IMR-90 (cell line): Measurements from ENCODE around the gene SLC41A1. TPM values are rescaled to one million over a fixed set of nuclear protein-coding genes. Genes with fewer than 3 reads are reported as not detected.

Experiments used
- ATAC-seq: fragments of 200-7000 bp; cut with Tn5 transposase; 2 replicates; pipeline ENCODE4 v1.9.1; 2020; ENCODE audit warnings: low read depth, mild to moderate bottlenecking, moderate library complexity
- BruUV-seq: library from RNA; stranded (reverse); fragments of 400-500 nt; replicated peaks from 2 replicates; lab custom pipeline; 2021; lab: Mats Ljungman, UMichigan
- CTCF ChIA-PET: fragments of 300-600 bp; formaldehyde crosslinking; extraction: SDS; loops from one replicate; lab custom pipeline; 2021; ENCODE audit warnings: antibody characterized with exemption; lab: Yijun Ruan, JAX
- POLR2A ChIA-PET: fragments of 300-600 bp; sonication (Branson Sonifier 250); formaldehyde crosslinking; loops from one replicate; lab custom pipeline; 2022; ENCODE audit warnings: antibody characterized with exemption; ENCODE audit not compliant: unreplicated experiment; lab: Charles Lee
- DNase-seq: peaks from one replicate; pipeline ENCODE4 v3.0.0; 2013
- H2AFZ ChIP-seq: replicated peaks from 2 replicates; pipeline ENCODE3; 2013; ENCODE audit warnings: low read length, mild to moderate bottlenecking; ENCODE audit not compliant: poor library complexity
- H2AK5ac ChIP-seq: 2 replicates; pipeline ENCODE4 v1.6.1; 2013; ENCODE audit warnings: low read depth, low read length, inconsistent platforms
- H2AK9ac ChIP-seq: replicated peaks from 2 replicates; pipeline ENCODE3; 2013; ENCODE audit warnings: mild to moderate bottlenecking, low read depth, low read length, moderate library complexity; ENCODE audit not compliant: poor library complexity
- H2BK120ac ChIP-seq: 2 replicates; pipeline ENCODE4 v1.6.1; 2013; ENCODE audit warnings: low read depth, low read length, inconsistent platforms
- H2BK15ac ChIP-seq: 3 replicates; pipeline ENCODE4 v1.6.1; 2013; ENCODE audit warnings: low read depth, low read length, inconsistent platforms
- H2BK20ac ChIP-seq: 2 replicates; pipeline ENCODE4 v1.6.1; 2013; ENCODE audit warnings: low read depth, mild to moderate bottlenecking, inconsistent platforms, low read length, moderate library complexity
- H2BK5ac ChIP-seq: 2 replicates; pipeline ENCODE4 v1.6.1; 2013; ENCODE audit warnings: mild to moderate bottlenecking, low read depth, low read length, inconsistent platforms; ENCODE audit not compliant: poor library complexity, severe bottlenecking
- H3K14ac ChIP-seq: replicated peaks from 2 replicates; pipeline ENCODE4 v1.6.1; 2013; ENCODE audit warnings: low read depth, low read length, inconsistent platforms
- H3K18ac ChIP-seq: 2 replicates; pipeline ENCODE4 v1.6.1; 2013; ENCODE audit warnings: low read depth, low read length, control low read depth
- H3K23ac ChIP-seq: 2 replicates; pipeline ENCODE4 v1.6.1; 2013; ENCODE audit warnings: low read depth, low read length, inconsistent platforms
- H3K27ac ChIP-seq: 2 replicates; pipeline ENCODE4 v1.5.1; 2013; ENCODE audit warnings: mild to moderate bottlenecking, control low read depth, low read length; ENCODE audit not compliant: insufficient read depth
- H3K27me3 ChIP-seq: 2 replicates; pipeline ENCODE4 v1.6.1; 2013; ENCODE audit warnings: low read length; ENCODE audit not compliant: control insufficient read depth, insufficient read depth
- H3K36me3 ChIP-seq: 2 replicates; pipeline ENCODE4 v1.6.1; 2013; ENCODE audit warnings: low read length, mixed read lengths; ENCODE audit not compliant: control insufficient read depth, insufficient read depth
- H3K4ac ChIP-seq: 2 replicates; pipeline ENCODE4 v1.6.1; 2013; ENCODE audit warnings: low read depth, low read length, inconsistent platforms
- H3K4me1 ChIP-seq: 2 replicates; pipeline ENCODE4 v1.6.1; 2013; ENCODE audit warnings: low read length, mixed read lengths; ENCODE audit not compliant: control insufficient read depth, insufficient read depth
- H3K4me2 ChIP-seq: 2 replicates; pipeline ENCODE4 v1.6.1; 2013; ENCODE audit warnings: low read depth, mild to moderate bottlenecking, control low read depth, low read length, moderate library complexity
- H3K4me3 ChIP-seq: 2 replicates; pipeline ENCODE4 v1.5.1; 2013; ENCODE audit warnings: low read depth, mild to moderate bottlenecking, control low read depth, low read length, moderate library complexity; ENCODE audit not compliant: insufficient read depth
- H3K56ac ChIP-seq: 2 replicates; pipeline ENCODE4 v1.6.1; 2013; ENCODE audit warnings: low read length, inconsistent platforms; ENCODE audit not compliant: insufficient read depth; ENCODE audit errors: extremely low read depth
- H3K79me1 ChIP-seq, 2 experiments: 2 replicates each; pipeline ENCODE4 v1.6.1; 2013; ENCODE audit warnings: low read length in 2 of 2, inconsistent platforms in 1 of 2, low read depth in 1 of 2
- H3K9ac ChIP-seq: 2 replicates; pipeline ENCODE4 v1.6.1; 2013; ENCODE audit warnings: low read depth, low read length, control low read depth
- H3K9me1 ChIP-seq: 2 replicates; pipeline ENCODE4 v1.6.1; 2013; ENCODE audit warnings: low read length, inconsistent platforms; ENCODE audit not compliant: insufficient read depth
- H3K9me3 ChIP-seq: 2 replicates; pipeline ENCODE4 v1.6.1; 2013; ENCODE audit warnings: low read length; ENCODE audit not compliant: control insufficient read depth, insufficient read depth
- H4K20me1 ChIP-seq: 2 replicates; pipeline ENCODE4 v1.6.1; 2013; ENCODE audit warnings: low read length, inconsistent platforms; ENCODE audit not compliant: insufficient read depth
- H4K5ac ChIP-seq: 2 replicates; pipeline ENCODE4 v1.6.1; 2013; ENCODE audit warnings: mild to moderate bottlenecking, low read depth, low read length, control low read depth
- H4K8ac ChIP-seq, 2 experiments: 2 replicates each; pipeline ENCODE4 v1.6.1; 2013; ENCODE audit warnings: low read depth in 2 of 2, low read length in 2 of 2, control low read depth in 1 of 2, inconsistent platforms in 1 of 2
- H4K91ac ChIP-seq: 2 replicates; pipeline ENCODE4 v1.6.1; 2013; ENCODE audit warnings: low read depth, low read length, inconsistent platforms; ENCODE audit not compliant: insufficient read depth
- CEBPB ChIP-seq: IDR thresholded peaks from 2 replicates; pipeline ENCODE4 v1.6.1; 2012; ENCODE audit warnings: low read depth, low read length, improper control_type of control experiment
- CHD1 ChIP-seq: IDR thresholded peaks from 2 replicates; pipeline ENCODE4 v1.6.1; 2012; ENCODE audit warnings: low read depth, low read length, improper control_type of control experiment
- CTCF ChIP-seq: conservative IDR thresholded peaks from 2 replicates; pipeline ENCODE4 v1.5.1; 2012; ENCODE audit warnings: mild to moderate bottlenecking, low read depth, low read length, improper control_type of control experiment
- MAZ ChIP-seq: IDR thresholded peaks from 2 replicates; pipeline ENCODE4 v1.6.1; 2012; ENCODE audit warnings: low read depth, mild to moderate bottlenecking, low read length, improper control_type of control experiment, moderate library complexity, borderline replicate concordance
- POLR2A ChIP-seq: IDR thresholded peaks from 2 replicates; pipeline ENCODE4 v1.6.1; 2012; ENCODE audit warnings: mild to moderate bottlenecking, low read depth, low read length
- RAD21 ChIP-seq: IDR thresholded peaks from 2 replicates; pipeline ENCODE4 v1.6.1; 2012; ENCODE audit warnings: low read length, improper control_type of control experiment
- RCOR1 ChIP-seq: IDR thresholded peaks from 2 replicates; pipeline ENCODE4 v1.6.1; 2012; ENCODE audit warnings: mild to moderate bottlenecking, low read length, improper control_type of control experiment; ENCODE audit not compliant: insufficient replicate concordance
- RFX5 ChIP-seq: IDR thresholded peaks from 2 replicates; pipeline ENCODE4 v1.8.0; 2012; ENCODE audit warnings: low read depth, mild to moderate bottlenecking, low read length, moderate library complexity
- USF2 ChIP-seq: fragments of 150-350 bp; IDR thresholded peaks from 2 replicates; pipeline ENCODE4 v1.6.1; 2017; ENCODE audit warnings: mild to moderate bottlenecking, antibody characterized with exemption, low read length, low read depth
- WGBS, 2 experiments: methylation state at CpG; one replicate each; pipeline versions ENCODE4 v1.1.5 to v1.1.7; 2013; ENCODE audit warnings: missing lambda C conversion rate in 2 of 2; ENCODE audit not compliant: insufficient read length in 1 of 2; ENCODE audit errors: extremely low coverage in 2 of 2; 5-methylcytosine and 5-hydroxymethylcytosine counted together
- dilution Hi-C: fragments of 300-500 bp; cut with HindIII; formaldehyde crosslinking; loops from one replicate; pipeline ENCODE4 v1.14.3; 2018; ENCODE audit warnings: low sequenced_read_pairs; ENCODE audit not compliant: unreplicated experiment
- in situ Hi-C: fragments of 300-500 bp; cut with MboI; formaldehyde crosslinking; loops from 3 replicates; pipeline ENCODE4 v1.14.3; 2019; ENCODE audit warnings: low sequenced_read_pairs, inconsistent platforms, mixed read lengths
- intact Hi-C: fragments of 100-400 bp; cut with micrococcal nuclease; formaldehyde crosslinking; loops from 2 replicates; pipeline ENCODE4 v1.10.0; 2022
- polyA plus RNA-seq, 3 experiments: library from polyadenylated mRNA; depleted of rRNA; stranded (reverse); fragments of >200 nt; gene quantifications; 2 replicates each; pipeline ENCODE4 v1.2.3, GENCODE V29; 2012; ENCODE audit warnings: low replicate concordance in 1 of 3
- total RNA-seq: library from RNA; depleted of rRNA; stranded (reverse); fragments of >200 nt; gene quantifications from 2 replicates; pipeline ENCODE4 v1.2.3, GENCODE V29; 2012

SLC41A1 gene
- total and polyA plus RNA-seq, 2 of the 4 experiments (the other 2 are of a cell fraction), result 6.3 to 26.3 TPM

GRCh38 chr1:205794011-205794730 lies 18.8 kb downstream of the SLC41A1 start:
- Histone ChIP-seq H2AK9ac (no peak overlapping the region), H2AK5ac (no peak overlapping the region), H3K4ac (no peak overlapping the region), H3K36me3 (peaks cover 54% of the 10 kb centered on the region), H3K14ac (no peak overlapping the region), H4K91ac (no peak overlapping the region), H4K8ac (no peak overlapping the region), H4K5ac (no peak overlapping the region), H3K79me1 (no peaks in the 10 kb centered on the region), H3K4me3 (no peak overlapping the region), H3K56ac (no peak overlapping the region), H3K4me2 (no peak overlapping the region), H3K9ac (no peak overlapping the region), H3K9me3 (no peaks in the 10 kb centered on the region), H3K4me1 (no peaks in the 10 kb centered on the region), H2BK20ac (no peak overlapping the region), H4K20me1 (no peaks in the 10 kb centered on the region), H2BK15ac (no peak overlapping the region), H3K18ac (no peak overlapping the region), H2BK120ac (no peak overlapping the region), H2BK5ac (no peak overlapping the region), H3K27ac (no peak overlapping the region), H3K23ac (no peak overlapping the region), H3K9me1 (no peaks in the 10 kb centered on the region), H3K27me3 (no peaks in the 10 kb centered on the region), H2AFZ (no peak overlapping the region)
- ATAC-seq, result no peak
- dilution Hi-C loops (no loop called here), intact Hi-C loops (no loop called here), in situ Hi-C loops (loop anchor here (5.0 to 10.0 kb wide), 3 partner anchors 118 to 311 kb away; no protein-coding TSS in a partner anchor)
- no peak for TF ChIP-seq RFX5
- TF ChIP-seq CTCF, result no peak
- TF ChIP-seq RAD21, result no peak
- TF ChIP-seq RCOR1, result no peak
- TF ChIP-seq CHD1, result no peak
- TF ChIP-seq MAZ, result no peak
- no peak for TF ChIP-seq CEBPB
- TF ChIP-seq POLR2A, result no peak
- no peak for TF ChIP-seq USF2
- ChIA-PET CTCF (interaction anchor here (1.4 to 4.5 kb wide), 2 partner anchors 113 to 183 kb away, joined by 4 to 50 read pairs; no protein-coding TSS in a partner anchor), POLR2A (no interaction called here)
- BruUV-seq, result no TSS peak
- no CpG with 5 or more reads among the region's 5 CpGs for WGBS, 2 experiments
- no peak for DNase-seq
